NCI-H226 (cell line): ENCODE measurements around the gene TGM3.

Experiments
- DNase-seq: peaks from one replicate; pipeline ENCODE4 v3.0.0-alpha.2; 2015

TGM3 gene

DNA sequence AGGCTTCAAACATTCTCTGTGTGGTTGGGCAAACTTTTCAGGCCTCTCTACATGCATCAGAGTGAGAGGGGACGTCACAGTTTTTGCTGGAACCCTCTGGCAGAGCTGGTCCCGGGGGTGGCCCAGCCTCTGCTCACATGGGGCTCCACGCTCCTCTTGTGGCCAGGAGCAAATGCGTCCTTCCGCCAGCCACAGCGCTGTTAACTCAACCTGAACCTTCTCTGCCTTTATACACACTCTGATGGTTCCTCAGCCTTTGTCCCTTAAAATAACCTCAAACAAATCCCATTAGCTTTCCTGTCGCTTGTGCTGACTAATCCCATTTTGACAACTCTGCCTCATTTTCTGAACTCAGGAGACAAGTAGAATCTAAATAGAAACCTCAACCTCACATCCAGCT lies 45.5 kb downstream of the TGM3 start:
- no peak for DNase-seq

DNA sequence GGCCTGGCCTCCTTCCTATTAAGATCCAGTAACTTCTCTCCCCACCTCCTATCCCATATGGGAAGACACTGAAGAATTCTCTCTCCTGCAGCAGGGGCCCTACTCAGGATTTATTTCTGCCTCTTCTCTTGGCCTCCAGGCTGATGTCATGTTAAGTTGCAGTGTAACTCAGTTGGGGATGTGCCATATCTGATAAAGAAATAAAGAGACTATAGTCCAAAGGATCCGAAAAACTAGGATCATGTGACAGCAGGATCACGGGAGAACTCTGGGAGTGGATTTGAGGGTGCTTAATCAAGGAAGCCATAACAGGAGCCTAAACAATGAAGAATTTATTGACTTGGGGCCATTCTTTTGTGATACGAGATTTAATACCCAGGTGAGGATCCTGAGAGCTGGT lies 46.4 kb downstream of the TGM3 start:
- no peak for DNase-seq

DNA sequence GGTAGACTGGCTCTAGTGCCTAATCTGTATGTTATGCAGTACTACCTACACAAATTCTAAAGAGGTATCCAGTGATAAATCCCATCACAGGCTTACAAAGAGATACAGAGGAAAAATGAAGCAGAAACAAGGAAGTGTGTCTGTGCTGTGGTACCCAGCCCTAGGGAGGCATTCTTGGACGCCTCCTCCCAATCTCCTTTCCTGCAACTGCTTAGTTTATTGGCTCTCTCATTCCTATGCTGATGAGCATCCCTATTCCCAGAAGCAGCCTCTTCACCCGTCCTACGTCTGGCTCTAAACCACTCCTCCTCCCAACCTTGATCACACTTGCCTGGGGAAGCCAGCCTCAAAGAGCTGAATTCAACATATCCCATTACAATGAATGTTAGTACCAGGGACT lies 50.4 kb downstream of the TGM3 start:
- DNase-seq = no peak

DNA sequence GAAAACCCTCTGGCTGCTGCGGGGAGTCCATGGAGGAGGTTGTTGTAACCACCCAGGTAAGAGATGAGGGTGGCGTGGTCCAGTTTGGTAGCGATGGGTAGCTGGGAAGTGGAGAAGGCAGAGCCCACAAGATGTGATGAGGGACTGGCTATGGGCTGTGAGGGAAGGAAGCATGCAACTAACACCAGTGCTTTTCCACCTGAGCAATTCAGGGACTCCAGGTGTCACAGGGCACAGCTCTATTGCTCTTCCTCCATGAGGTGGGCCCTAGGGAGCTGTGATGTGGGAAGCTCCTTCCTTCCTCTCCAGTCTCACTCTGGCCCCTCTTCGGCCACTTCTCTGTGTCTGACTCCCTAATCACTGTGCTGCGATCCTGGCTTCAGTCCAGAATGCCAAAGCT lies 52.5 kb downstream of the TGM3 start:
- no peak for DNase-seq

DNA sequence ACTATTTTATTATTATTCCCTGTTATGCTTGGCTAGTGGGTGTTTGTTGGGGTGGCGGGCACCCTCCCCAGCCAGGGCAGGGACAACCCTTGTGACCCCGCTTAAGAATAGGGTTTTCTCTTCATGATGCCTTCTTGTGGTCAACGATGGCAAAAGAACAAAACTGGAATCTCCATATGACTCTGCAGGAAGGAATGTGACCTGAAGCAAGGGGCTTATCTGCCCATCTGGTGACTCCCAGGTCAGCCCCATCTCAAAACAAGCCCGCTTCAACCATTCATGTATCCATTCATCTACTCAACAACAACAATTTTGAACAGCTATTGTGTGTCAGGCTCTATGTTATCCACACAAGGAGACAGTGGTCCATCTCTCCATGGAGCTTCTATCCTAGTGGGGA lies 54.0 kb downstream of the TGM3 start:
- no peak for DNase-seq

DNA sequence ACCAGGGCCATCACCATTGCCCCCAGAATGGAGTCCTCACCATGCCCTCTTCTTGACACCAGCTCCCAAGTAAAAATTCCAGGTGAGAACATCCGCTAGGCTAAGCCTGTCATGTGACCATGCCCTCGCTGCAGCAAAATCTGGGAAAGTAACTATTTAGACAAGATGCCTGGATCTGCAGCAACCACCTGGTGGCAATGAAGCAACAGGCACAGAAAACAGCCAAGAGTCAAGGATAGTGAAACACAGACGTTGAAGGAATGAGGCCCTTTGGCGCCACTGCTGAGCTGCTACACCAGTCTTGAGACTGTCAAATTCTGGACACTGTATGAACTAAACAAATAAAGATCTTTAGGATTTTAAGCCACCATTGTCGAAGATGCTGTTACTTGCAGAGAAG lies 54.8 kb downstream of the TGM3 start:
- DNase-seq = no peak

DNA sequence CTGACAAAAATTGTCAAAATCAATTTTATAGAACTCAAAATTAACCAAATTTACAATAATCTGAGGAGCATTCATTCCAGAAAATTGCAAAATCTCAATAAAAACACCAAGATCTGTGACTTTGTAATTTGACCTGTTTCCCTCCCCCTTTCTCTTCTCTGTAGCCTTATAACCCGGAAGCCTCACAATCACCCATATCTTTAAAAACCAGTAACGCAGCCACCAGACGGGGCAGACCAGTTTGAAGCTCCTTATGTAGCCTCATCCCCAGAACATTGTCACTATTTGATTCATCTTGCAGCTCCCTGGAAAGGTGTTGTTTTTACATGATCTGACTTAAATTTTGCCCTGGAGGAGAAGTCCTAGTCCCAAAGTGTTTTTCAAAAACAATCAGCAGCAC lies 57.4 kb downstream of the TGM3 start:
- DNase-seq = no peak

DNA sequence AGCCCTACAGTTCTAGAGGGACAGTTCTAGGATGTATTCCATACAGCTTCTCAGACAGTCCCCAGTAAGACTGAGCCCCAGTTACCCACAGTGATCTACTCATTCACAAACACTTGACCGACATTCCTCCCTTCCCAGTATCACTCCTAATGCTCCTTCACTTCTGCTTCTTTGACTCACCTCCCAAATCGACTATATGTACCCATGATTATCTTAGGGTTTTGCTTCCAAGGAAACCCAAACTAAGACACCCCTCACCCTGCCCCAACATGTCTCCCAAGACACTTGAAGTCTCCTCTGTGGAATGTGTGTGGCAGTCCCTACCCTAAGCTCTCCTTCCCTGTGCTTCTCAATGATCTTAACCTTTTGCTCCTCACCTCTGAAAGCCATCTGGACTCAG lies 61.3 kb downstream of the TGM3 start:
- DNase-seq = no peak

DNA sequence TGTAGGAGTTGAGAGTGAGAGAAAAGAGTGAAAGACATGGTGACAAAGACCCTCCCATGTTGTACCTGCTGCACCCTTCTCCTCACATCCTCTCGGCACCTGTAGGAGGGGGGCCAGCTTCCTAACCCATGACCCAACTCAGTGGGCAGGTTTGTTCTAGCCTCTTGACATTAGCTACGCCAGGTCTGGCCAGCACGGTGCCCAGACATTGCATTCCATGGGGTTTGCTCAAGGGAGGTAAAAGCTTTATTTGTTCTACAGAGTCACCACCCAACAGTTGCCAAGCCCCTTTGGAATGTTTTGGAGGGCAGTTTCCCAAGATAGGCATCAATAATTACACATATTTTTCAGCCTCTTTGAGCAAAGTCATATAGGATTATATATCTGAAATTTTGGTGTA lies 62.2 kb downstream of the TGM3 start:
- DNase-seq = no peak

DNA sequence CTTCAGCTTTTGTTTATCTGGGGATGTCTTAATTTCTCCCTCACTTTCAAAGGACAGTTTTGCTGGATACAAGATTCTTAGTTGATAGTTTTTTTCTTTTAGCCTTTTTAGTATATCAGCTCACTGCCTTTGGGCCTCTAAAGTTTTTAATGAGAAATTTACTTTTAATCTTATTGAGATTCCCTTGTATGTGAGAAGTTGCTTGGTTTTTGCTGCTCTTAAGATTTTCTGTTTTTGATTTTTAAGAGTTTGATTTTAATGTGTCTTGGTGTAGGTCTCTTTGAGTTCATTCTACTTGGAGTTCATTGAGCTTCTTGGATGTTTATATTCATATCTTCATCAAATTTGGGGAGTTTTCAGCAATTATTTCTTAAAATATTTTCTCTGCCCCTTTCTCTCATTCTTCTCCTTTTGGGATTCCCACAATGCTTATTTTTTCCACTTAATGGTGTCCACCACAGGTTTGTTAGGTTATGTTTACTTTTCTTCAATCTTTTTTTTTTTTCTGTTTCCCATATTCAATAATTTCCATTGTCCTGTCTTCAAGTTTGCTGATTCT lies 65.3 kb downstream of the TGM3 start:
- no peak for DNase-seq

DNA sequence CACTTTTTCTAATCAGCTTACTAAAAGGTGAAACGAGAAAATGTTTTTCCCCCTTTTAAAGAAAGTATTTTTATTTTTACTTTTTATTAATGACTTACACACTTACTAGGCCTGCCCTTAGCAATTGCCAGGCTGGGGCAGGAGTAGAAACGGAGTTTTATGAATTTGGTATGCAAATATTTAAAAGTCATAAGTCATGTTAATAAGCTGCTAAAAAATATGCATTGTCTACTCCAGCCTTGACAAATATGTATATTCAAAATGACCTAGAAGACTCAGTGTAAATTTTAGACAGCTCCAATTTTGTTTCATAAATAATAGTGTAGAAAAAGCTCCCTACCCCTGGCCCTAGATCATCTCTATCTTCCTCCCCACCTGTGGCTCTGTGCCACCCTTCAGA lies 67.4 kb downstream of the TGM3 start:
- no peak for DNase-seq

DNA sequence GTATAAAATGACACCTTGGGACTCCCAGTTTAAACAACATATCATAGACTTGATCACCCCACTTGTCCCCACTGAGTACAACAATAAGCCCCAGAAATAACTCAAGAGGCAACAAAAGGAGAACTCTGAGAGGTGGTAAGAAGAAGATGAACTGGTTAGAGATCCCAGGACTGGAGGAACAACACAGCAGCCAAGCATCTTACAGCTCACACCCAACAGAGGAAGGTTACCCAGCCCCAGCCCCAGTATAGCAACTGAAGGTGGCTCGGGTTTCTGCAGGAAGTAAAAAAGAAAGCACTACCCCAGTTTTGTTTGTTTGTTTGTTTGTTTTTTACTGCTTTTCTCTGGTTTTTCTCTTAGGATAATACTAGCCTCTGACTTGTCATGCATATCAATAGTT lies 67.8 kb downstream of the TGM3 start:
- no peak for DNase-seq

DNA sequence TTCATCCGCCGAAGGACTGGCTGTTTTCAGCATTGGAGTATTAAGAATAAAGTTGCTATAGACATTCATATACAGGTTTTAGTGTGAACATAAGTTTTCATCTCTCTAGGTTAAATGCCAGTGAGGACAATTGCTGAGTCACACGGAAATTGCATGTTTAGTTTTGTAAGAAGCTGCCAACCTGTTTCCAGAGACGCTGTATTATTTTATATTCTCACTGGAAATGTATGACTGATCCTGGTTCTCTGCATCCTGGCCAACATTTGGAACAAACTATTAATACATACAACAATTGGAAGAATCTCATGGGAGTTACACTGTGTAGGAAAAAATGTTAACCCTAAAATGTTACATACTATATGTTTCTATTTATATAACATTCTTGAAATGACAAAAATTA lies 68.2 kb downstream of the TGM3 start:
- no peak for DNase-seq

DNA sequence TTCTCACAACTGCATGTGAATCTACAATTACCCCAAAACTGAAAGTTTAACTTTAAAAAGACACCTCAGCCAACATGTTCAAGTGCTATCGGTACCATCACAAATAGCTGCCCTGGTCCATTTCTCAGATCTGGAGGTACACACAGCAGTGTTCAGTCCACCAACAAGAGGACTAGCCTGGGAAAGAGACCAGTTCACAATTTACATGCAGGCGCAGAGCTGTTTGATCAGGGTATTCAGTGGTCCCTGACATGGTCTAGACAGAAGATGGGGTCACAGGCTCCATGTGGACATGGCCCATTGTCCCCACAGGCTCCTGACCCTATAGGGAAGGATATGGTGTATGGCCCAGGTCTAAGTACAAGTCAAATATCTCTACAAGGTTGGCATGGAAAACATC lies 69.3 kb downstream of the TGM3 start:
- DNase-seq = no peak

DNA sequence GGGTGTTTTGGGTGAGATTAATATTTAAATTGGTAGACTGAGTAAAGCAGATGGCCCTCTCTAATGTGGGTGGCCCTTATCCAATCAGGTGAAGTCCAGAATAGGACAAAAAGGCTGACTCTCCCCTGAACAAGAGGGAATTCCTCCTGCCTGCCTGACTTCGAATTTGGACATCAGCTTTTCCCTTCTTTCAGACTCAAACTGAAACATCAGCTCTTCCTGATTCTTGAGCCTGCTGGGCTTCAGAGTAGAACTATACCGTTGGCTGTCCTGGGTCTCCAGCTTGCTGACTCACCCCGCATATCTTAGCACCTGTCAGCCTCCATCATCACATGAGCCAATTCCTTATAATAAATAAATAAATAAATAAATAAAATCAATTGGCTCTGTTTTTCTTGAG lies 69.9 kb downstream of the TGM3 start:
- DNase-seq = no peak

DNA sequence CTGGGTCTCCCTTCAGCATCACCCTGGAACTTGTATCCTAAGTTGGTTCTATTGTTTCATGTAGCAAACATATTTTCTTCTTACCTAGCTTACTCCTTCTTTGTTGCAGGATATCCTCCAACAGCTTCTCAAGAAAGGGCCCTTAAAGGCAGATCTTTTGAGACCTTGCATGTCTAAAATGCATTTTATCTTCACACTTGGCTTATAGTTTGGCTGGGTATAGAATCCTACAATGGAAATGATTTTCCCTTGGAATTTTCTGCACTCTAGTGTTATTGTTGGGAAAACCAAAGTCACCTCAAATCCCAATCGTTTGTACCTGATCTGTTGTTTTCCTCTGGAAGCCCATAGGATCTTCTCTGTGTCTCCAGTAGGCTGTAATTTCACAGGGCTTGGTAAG lies 72.8 kb downstream of the TGM3 start:
- DNase-seq = no peak

DNA sequence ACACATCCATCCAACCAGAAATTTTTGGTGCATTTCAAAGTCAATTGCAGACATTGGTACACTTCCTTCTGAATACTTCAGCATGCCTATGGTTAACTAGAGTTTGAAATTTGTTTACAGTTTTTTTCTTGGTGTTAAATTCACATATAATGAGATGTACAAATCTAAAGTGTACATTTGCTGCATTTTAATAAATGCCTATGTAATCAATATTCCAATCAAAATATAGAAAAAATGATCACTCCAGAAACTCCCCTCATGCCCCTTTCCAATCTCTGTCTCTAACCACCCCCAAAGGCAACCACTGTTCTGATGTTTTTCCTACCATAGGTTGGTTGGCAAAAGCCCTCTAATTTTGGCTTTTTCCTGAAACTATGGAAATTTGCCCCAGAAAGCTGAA lies 77.3 kb downstream of the TGM3 start:
- no peak for DNase-seq

DNA sequence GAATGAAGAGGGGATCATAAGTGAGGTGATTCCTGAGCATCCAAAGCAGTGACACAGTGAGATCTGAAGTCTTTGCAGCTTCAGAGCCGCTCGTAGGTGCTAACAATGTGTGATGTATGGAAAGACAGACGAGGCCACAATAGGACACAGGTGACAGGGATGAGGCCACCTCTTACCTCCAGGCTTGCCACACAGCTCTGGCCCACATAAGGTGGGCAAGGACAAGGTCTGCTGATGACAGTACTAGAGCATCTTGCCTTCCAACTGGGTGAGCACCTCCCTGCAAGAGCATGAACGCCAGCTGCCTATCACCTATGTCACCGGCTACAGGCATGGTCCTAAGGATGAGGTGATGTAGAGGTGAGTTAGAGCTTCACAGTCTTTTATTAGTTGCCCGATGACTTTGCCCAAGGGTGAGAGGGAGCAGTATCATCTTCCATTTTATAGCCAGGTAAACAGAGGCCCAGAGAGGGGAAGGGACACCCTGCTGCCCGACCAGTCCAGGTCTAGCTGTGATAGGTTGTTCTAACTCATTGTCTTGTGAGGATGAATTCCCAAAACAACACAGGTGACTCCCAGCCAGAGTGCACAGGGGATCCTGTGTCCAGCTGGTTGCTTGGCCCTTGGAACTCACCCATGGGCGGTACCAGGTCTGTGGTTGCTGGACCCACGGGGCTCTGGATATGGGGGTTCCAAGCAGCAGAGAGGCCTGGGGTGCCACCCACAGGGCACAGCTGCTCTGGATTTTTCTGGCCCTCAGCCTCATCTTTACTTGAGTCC lies 78.7 kb downstream of the TGM3 start:
- no peak for DNase-seq

DNA sequence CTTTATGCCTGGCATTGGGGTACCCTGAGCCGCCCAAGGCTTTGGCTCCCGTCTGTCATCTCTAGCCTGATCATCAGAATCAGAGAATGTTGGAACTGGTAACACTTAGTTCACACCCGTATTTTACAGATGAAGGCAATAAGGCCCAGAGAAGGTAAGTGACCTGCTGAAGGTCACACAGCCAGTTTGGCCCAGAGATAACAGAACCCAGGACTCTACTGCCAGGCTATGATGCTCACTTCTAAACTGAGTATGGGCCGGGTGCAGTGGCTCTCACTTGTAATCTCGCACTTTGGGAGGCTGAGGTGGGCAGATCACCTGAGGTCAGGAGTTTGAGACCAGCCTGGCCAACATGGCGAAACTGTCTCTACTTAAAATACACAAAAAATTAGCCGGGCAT lies 83.1 kb downstream of the TGM3 start:
- DNase-seq = no peak

DNA sequence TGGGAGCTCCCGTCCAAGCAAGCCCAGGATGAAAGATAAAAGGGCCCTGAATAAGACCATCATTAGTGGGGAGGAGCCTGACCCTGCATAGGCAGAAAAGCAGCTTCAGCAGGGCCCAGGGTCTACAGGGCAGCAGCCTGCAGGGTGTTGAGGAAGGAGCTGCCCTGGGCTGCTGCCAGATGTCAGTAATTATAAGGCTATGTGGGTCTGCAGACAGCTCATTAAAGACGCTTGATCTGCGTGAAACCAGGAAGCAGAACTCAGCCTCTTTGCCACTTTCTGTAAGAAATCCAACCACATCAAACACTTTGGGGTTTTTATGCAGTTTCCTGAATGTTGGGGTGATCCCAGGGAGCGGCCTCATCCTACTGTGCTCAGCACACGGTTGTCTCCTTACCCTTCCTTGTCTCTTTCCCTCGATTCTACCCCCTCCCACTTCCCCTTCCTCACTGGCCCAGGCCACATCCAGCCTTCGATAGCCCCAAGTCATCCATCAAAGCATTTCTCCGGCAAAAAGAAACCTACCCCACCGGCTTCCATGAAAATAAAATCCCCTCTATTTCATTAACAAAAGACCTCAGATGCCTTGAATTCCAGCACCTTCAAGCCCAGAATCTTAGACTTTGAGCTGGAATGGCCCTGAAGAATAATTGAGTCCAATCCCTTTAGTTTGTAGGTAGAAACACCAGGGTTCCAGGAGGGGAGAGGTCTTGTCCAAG lies 83.9 kb downstream of the TGM3 start:
- DNase-seq = no peak

DNA sequence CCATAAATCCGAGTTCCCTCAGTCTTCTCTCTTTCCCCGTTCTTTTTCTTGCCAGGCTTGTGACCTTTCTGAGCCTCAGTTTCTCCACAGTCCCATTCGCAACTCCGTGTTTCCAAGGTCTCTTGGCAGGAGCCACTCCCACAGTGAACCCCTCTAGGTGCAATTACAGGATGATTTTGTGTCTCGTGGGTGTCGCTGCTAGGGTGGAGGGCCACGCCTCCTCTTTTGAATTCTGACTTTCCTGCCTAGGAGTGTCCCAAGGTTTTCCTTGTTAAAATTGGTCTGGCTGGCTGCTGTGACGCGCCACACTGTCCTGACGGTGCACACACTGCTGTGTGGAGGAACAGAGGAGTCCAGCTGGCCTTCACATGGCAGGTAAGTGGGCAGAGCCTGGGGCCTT lies 84.8 kb downstream of the TGM3 start, which contains the start of gene TGM6:
TGM6 (plus strand) TSS at position 301 of the 400 bp plus-strand sequence; CDS start at position 369, 68 bp downstream.
- no peak for DNase-seq

DNA sequence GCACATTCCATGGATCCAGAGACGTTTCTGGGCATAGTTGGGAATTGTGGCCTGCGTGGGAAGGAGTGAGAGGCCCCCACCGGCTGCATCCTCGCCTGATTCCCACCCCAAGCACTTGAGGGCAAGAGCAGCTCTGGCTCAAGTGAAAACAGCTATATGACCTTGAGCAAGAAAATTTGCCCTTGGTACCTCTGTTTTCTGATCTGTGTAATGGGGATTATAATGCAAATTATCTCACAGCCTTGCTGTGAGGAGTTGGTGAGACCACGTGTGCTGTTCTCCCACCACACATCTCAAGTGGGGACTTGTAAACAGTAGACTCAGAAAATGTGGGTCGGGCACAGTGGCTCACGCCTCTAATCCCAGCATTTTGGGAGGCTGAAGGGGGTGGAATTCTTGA lies 85.5 kb downstream of the TGM3 start:
- DNase-seq = no peak

DNA sequence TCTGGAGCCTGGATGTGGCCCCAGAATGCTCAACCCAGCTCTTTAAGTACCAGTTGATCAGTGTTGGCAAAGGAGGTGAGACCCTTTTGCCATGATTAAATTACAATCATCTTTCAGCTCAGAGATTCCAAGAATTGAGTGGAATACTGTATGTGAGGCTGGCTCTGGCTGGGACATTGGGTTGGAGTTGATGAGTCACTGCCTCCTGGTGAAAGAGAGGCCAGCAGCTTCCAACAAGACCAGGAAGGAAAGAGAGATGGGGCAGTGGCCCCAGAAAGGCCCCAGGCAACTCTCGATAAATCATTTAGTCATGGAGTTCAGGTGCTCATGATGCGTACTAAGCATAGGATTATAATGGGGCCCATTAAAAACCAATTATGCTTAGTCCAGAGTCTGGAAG lies 87.0 kb downstream of the TGM3 start:
- peak; percentile 11 for DNase-seq

DNA sequence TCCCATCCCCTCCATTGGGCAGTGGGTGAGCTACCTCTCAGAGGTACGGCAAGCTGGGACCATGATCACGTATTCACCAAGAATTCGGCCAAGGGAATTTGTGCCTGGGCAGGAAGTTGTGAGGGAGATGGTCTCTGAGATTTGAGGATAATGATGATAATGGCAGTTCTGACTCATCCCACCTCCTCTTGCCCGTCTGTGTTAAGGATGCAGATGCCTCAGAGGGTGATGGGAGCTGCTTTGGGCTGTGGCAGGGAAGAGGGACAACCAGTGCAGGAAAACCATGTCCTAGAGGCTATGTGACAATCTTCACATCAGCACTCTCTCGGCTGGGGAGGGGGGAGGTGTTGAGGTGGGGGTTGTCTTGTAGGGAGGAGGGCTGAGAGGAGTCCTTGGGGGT lies 89.2 kb downstream of the TGM3 start:
- no peak for DNase-seq
